Choroid plexus epithelial cell (primary cell): ENCODE results near the gene ENPP7.
"Not testable (repeated sequence)": the region's sequence is repeated elsewhere in the genome, so short reads cannot be mapped to it uniquely, and the experiment has no call there.

ENCODE experiments used
- DNase-seq: peaks from one replicate; pipeline ENCODE4 v3.0.0-alpha.2; 2010; ENCODE audit warnings: low read depth
- H3K4me3 ChIP-seq: 2 replicates; pipeline ENCODE4 v1.5.1; 2011; ENCODE audit warnings: low read depth, mild to moderate bottlenecking, control low read depth, low read length, moderate library complexity
- TF ChIP-seq, protein P1 (sequence below): conservative IDR thresholded peaks from 2 replicates; pipeline ENCODE4 v1.5.1; 2011; ENCODE audit warnings: low read depth, mild to moderate bottlenecking, control low read depth, inconsistent platforms, low read length, moderate library complexity

The ENPP7 gene

DNA sequence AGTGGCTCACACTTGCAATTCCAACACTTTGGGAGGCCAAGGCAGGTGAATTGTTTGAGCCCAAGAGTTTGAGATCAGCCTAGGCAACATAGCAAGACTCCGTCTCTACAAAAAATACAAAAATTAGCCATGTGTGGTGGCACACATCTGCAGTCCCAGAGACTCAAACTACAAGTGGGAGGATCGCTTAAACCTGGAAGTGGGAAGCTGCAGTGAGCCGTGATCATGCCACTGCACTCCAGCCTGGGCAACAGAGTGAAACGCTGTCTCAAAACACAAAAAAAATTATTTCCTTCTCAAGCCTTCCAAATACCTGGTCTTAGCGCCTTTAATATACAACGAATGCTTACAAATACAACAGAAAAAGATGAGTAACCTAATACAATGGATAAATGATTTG, 27.5 kb downstream of the ENPP7 start:
- TF ChIP-seq, protein P1, sequence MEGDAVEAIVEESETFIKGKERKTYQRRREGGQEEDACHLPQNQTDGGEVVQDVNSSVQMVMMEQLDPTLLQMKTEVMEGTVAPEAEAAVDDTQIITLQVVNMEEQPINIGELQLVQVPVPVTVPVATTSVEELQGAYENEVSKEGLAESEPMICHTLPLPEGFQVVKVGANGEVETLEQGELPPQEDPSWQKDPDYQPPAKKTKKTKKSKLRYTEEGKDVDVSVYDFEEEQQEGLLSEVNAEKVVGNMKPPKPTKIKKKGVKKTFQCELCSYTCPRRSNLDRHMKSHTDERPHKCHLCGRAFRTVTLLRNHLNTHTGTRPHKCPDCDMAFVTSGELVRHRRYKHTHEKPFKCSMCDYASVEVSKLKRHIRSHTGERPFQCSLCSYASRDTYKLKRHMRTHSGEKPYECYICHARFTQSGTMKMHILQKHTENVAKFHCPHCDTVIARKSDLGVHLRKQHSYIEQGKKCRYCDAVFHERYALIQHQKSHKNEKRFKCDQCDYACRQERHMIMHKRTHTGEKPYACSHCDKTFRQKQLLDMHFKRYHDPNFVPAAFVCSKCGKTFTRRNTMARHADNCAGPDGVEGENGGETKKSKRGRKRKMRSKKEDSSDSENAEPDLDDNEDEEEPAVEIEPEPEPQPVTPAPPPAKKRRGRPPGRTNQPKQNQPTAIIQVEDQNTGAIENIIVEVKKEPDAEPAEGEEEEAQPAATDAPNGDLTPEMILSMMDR, result no peak
- H3K4me3 ChIP-seq, result no peak overlapping the region
- DNase-seq, result no peak

DNA sequence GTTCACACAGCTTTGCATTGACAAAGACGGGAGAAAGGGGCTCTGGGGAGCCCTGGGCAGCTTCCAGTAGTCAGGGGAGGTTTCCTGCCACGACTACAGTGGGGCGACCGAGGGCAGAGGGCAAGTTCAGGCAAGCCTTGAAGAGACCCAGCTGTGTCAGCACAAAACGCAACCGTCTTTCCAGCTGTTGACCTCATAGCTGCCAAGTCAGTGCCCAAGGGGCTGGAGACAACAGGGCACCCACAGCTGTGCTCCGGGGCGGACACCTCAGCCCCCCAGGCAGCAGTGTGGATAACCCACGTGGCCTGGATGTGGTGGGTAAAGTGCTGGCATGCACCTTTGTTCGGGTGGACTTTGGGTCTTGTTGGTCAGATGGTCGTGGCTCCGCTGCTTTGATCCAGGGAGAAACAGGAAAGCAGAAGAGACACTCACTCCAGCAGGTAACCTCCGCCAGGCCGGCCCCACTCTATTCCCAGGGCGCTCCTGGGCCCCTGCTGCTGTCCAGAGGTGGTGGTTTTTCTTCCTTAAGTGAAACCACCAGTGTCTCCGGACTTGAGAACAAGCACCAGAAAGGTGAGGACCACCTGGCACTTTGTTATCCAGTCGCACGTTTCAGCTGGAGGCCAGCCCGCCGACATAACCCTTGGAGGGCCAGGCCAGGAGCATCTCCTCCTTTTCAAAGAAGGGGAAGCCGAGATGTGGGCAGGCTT, 29.6 kb downstream of the ENPP7 start:
- TF ChIP-seq, protein P1, result no peak
- DNase-seq, result no peak

DNA sequence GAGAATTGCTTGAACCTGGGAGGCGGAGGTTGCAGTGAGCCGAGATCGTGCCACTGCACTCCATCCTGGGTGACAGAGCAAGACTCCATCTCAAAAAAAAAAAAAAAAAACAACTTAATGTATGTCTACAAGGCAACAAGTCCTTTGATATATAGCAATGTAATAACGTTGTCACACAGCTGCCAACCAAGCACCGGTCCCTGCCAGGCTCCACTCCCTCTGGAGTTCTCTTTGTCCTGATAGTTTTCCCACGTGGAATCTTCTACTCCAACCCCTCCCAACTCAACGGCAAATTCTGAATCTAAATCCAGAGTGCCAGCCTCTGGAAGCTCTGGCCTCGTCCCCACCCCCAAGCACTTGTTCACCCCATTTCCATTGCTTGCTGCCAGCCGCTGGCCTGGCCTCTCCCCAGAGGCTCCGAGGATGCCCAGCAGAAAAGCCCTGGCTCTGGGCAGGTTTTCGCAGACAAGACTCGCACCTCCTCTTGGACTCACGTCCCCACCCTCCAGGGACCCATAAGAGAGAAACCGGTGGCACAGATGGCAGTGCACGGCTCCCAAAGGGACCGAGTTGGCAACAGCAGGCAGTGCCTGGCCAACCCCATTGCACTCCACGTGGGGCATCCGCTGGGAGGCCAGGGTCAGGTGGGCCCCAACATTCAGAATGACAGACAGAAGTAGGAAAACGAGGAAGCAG, 31.3 kb downstream of the ENPP7 start:
- no peak for DNase-seq
- TF ChIP-seq, protein P1, result no peak
- no peak overlapping the region for H3K4me3 ChIP-seq

More for the DNA sequence above, 29.6 kb downstream of the ENPP7 start:
- H3K4me3 ChIP-seq, result no peak overlapping the region

DNA sequence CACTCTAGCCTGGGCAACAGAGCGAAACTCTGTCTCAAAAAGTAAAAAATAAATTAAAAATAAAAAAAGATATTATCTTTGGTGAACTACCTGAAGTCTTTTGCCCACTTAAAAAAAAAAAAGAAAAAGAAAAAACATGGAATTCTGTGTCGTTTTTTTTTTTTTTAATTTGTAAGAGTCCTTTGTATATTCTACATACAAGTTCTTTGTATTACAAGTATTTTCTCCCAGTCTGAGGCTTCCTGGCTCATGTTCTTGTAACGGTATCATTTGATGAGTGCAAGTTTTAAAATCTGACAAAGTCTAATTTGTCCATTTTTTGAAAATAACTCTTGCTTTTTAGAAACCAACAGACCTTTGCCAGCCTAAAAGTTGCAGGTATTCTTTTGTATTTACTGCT, 35.0 kb downstream of the ENPP7 start:
- TF ChIP-seq, protein P1, result no peak
- H3K4me3 ChIP-seq, result no peak overlapping the region
- DNase-seq, result no peak

DNA sequence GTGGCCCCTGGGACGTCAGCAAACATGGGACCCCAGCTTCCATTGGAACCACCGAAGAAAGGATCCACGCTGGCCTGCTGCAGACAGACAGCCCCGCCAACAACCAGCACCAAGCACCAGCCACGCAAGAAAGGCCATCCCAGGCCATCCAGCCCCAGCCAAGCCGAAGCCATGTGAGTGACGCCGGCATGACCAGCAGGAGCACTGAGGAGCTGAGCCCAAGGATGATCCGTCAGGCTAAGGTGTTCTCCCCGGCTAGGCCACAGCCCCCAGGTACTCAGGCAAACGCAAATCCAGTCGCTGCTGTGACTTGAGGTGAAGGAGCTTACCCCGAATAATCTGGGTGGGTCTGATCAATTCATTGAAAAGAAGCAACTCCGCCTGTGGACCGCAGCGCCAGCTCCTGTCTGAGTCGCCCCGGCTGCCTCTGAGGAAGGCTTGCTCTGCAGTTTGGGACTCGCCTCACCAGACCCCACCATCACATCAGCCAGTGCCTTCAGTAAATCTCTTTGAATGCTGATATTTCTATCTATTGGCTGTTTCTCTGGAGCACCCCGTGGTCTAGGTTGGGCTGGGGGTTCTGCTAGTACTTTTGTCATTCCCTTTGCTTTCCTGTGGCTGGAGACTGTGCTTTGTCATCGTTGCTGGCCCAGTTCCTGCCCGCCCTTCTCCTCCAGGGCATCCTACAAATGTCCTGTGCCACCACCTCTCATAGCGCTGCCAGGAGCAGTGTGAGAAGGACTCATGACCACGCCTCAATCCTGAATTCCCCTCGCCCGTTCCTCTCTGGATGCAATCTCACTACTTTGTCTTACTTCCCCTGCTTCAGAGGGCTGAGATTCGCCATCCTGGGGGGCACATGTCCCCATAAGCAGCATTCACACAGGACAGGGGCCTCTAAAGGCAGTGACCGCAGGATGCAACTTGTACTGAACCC, 39.1 kb downstream of the ENPP7 start:
- H3K4me3 ChIP-seq, result no peak overlapping the region
- TF ChIP-seq, protein P1, result no peak
- no peak for DNase-seq

DNA sequence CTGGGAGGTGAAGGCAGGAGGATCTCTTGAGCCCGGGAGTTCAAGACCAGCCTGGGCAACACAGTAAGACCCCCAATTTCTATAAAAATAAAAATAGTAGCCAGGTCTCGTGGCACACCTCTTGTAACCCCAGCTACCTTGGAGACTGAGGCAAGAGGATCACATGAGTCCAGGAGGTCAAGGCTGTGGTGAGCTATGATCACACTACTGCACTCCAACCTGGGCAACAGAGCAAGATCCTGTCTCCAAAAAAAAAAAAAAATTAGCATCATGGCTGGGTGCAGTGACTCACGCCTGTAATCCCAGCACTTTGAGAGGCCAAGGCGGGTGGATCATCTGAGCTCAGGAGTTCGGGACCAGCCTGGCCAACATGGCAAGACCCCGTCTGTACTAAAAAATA, 40.5 kb downstream of the ENPP7 start:
- no peak overlapping the region for H3K4me3 ChIP-seq
- no peak for DNase-seq
- TF ChIP-seq, protein P1, result no peak

DNA sequence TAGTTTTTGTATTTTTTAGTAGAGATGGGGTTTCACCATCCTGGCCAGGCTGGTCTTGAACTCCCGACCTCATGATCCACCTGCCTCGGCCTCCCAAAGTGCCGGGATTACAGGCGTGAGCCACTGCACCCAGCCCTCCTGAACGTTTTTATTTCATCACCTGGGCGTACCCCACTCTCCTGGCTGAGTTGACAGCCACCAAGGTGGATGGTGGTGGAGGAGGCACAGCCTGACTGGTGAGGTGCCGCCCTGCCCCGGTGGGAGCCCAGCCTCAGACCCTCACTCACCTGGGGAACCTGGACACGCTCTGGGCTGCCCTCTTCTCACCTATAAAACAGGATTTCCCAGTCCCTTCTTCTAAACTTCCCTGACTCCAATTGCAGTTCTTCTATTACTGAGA, 42.0 kb downstream of the ENPP7 start:
- DNase-seq, result not testable (repeated sequence)

More for the DNA sequence above, 42.0 kb downstream of the ENPP7 start:
- not testable (repeated sequence) for H3K4me3 ChIP-seq
